ENCODE results near the gene SLC23A3.
A peak's percentile ranks its signal among the peaks of the same experiment; 100 is the strongest.

The SLC23A3 gene, protein sequence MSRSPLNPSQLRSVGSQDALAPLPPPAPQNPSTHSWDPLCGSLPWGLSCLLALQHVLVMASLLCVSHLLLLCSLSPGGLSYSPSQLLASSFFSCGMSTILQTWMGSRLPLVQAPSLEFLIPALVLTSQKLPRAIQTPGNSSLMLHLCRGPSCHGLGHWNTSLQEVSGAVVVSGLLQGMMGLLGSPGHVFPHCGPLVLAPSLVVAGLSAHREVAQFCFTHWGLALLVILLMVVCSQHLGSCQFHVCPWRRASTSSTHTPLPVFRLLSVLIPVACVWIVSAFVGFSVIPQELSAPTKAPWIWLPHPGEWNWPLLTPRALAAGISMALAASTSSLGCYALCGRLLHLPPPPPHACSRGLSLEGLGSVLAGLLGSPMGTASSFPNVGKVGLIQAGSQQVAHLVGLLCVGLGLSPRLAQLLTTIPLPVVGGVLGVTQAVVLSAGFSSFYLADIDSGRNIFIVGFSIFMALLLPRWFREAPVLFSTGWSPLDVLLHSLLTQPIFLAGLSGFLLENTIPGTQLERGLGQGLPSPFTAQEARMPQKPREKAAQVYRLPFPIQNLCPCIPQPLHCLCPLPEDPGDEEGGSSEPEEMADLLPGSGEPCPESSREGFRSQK

DNA sequence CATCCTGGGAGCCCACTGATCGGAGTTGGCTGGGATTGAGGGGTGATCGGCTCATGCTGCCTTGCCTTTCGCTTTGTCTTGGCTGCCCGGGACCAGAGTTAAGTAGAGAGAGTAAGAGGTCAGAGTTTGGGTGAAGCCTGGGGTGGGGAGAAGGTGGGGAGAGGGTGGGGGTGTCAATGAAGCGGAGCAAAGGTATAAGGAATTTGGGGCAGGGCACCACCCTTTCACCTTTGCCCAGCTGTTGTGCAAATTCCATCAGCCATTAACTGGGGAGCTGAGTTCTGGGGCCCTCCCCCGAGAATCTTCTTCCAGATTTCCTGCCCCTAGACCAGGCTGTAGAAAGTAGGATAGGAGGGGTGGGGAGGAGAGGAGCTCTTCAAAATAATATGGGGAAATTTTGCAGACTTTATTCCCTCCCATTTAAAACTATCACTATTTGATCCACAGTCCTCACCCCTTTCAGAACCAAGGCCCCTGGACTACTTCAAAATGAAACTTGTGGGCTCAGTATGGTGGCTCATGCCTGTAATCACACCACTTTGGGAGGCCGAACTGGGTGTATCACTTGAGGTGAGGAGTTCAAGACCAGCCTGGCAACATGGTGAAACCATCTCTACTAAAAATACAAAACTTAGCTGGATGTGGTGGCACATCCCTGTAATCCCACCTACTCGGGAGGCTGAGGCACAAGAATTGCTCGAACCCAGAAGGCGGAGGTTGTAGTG, at the start of gene SLC23A3:
TSS of gene SLC23A3 (minus strand) at position 100 of the 725 bp plus-strand sequence. CDS start at position 55, 45 bp downstream.
- no peak for DNase-seq

DNA sequence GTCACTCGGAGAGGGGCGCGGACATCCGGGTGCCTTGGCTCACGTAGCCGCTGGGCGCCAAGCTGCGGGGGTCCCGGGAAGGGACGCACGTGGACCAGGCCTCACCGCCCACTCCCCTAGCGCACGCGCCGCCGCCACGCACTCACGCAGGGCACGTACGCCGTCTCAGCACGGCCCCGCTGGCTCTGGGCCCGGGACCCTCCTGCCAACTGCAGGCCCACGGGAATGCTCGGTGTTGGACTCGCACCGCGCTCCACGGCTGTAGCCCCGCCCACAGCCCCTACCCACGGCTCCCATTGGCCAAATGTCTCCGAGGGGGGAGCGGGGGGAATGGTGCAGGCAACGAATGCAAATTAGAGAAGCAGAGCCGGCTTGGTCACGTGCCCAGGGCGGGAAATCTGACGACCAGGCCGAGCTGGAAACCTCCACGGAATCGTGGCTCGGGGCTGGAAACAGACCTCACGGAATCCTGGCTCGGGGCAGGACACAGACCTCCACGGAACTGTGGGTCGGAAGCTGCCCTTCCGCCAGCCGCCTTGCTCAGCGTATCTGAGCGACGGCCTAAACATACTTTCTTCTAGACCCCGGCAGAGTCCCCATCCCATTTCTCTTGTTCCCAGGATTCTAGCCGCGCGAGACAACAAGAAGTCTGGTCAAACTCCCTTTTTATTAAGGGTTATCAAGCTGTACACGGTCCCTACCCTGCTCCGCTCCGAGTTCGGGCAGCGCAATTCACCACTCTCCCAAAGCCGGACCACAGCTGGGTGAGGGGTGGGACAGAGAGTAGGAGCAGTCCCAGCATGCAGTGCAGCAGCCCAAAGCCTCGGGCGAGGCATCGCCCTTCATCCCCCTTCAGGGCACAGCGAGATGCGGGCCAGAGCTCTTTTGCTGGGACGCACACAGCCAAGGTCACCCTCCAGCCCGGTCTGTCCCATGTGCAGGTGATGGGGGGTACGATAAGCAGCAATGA, 49.2 kb upstream of the SLC23A3 start, which contains the start of gene ABCB6:
TSS of gene ABCB6 (minus strand) at position 227 of the 970 bp plus-strand sequence. CDS start 285 bp downstream, outside the sequence.
- DNase-seq, result peak; percentile 86 to 89

DNA sequence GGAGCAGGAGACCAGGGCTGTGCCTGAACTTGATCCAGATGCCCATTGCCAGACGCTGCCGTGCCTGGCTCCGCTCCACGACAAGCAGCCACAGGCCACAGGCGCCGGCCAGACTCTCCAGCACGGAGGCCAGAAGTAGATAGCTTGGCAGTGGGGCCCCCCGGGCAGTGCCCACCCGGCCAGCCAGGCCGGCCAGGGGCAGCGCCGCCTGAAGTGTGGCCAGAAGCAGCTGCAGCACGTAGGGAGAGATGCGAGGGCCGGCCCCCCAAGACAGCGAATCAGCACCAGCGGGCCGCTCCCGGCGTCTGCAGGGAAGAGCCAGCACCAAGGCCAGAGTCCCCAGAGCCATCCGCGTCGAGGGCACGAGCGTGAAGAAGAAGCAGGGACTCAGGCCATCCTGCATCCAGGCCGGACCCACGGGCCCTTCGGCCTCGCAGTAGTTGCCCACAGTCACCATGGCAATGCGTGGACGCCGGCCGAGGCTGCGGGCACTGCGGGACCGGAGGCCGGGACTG, 48.4 kb upstream of the SLC23A3 start:
- peak; percentile 52 to 66 for DNase-seq

DNA sequence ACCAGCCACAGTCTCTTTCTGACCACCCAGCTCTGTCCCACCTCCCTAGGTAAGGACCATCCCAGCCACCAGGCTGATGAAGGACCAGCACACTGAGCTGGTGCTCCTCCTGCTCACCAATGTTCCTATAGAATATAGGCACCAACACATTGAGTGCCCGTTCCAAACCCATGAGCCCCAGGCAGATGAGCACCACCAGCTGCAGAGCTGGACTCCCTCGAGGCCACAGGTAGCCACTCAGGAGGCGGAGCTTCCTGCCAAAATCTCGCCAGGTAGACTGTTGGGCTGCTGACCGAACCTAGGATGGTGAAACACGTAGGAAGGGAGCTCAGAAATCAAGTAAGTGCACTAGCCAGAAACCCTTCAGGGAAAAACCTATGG, 46.7 kb upstream of the SLC23A3 start:
- DNase-seq, result no peak

DNA sequence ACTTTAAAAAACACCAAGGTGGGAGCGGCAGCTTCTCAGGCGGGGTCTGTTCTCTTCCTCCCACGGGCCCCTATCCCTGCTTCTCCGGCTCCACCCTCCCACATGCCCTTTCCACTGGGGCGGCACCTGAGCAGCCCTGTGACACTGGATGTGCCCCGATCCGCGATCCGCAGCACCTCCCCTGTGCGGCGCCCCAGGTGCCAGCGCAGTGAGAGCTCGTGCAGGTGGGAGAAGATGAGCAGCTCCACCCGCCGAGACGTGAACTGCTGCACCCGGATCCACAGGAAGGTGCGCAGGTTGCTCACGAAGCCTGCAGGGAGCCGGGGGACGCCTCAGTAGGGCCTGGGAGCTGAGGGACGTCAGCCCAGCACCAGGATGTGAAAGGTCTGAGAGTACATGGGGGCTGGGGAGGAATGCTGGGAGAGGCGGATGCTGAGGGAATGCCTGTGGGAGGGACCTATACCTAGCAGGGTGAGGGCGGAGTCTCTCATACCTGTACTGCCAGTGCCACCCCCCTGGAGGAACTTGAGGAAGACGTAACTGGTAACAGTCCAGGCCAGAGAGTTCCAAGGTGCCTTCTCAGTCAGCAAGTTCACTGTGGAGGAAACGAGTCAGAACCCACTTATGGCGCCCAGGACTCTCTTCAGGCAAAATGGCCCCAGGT, 46.2 kb upstream of the SLC23A3 start:
- no peak for DNase-seq

DNA sequence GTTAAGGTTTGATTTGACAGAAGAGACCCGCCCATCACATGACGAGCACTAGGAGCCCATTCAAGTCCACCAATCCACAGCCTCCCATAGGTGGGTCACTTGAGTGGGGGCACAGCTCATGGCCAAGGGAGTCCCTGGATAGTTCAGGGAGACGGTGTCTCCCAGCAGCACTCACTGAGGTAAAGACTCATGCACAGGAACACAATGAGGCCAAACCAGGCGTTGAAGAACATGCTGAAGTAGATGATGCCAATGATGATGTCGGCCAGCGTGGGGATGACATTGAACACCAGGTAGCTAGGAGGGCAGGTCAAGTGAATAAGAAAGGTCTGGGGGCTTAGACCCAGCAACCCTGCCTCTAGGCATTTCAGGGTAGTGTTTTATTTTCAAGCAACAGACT, 45.0 kb upstream of the SLC23A3 start:
- DNase-seq, result no peak

DNA sequence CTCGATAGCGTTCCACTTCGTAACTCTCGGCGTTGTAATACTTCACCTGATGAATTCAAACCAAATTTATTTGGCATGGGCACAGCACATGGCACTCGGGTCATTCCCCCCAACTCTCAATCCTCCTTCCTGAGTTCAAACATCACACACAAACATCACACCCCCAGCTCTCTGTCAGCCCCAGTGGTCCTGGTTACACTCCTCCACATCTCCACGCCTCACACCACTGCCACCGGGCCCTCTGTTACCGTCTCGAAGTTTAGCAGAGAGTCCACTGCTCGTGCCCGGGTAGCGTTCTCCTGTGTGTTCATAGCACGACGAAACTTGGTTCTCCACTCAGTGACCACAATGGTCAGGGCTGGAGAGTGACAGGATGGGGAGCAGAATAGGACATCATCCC, 44.3 kb upstream of the SLC23A3 start:
- DNase-seq, result no peak

DNA sequence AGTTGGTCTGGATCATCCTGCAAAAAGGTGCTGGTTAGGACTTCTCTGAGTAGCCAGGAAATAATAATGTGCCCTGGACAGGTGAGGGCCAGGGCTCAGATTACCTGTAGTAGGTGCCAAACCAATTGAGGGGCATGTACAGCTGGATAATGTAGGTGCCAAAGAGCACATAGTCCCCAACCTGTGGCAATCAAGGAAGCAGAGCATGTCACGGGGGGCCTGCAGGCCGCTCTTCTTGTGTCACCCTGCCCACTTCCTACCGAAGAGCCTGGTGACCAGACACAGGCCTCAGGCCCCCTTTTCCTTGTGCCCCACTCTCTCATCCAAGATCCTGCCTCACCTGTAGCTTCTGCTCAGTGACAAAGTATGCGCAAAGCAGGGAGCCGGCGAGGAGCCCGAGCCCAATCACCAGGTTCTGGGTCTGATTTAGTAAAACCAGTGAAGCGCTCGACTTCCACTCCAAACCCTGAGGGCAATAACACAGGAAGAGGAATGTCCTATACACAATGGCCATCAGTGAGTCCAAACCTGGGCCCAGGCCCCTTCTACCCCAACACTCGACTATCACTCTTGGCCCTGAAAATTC, 43.8 kb upstream of the SLC23A3 start:
- DNase-seq, result no peak

DNA sequence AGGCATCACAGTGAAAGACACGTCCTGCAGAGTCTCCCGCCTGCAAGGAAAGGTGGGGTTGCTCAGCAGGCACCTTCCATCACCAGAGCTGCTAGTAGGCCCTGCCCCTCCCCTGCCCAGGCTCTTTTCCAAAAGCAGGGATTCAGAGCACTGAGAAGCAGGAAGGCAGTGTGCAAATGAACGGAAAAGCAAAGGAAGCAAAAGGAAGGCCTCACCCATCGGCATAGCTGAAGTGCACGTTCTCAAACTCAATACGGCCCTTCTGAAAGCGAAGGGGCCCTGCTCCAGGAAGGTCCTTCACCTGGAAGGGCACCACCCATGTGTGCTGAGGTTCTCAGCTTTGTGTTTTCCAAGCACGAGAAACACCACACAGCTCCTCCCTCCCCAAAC, 43.2 kb upstream of the SLC23A3 start:
- DNase-seq, result no peak

DNA sequence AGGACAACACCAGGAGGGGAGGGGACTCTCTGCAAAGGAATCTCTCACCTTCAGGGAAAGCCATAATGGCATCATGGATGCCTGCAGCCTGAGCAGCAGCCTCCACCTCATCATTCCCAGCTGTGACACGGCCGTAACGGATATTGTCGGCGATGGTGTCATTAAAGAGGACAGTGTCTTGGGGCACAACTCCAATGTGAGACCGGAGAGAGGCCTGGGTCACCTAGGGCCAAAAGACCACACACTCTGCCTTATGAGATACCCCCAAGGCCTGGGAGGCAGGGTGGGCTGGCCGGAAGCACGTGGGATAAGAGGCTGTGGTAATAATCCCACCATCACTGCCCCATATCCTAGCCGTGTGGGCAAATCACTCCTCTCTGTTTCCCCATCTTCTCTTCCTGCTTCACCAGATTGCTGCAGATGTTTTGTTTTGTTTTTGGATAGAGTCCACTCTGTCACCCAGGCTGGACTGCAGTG, 41.1 kb upstream of the SLC23A3 start:
- DNase-seq, result no peak

DNA sequence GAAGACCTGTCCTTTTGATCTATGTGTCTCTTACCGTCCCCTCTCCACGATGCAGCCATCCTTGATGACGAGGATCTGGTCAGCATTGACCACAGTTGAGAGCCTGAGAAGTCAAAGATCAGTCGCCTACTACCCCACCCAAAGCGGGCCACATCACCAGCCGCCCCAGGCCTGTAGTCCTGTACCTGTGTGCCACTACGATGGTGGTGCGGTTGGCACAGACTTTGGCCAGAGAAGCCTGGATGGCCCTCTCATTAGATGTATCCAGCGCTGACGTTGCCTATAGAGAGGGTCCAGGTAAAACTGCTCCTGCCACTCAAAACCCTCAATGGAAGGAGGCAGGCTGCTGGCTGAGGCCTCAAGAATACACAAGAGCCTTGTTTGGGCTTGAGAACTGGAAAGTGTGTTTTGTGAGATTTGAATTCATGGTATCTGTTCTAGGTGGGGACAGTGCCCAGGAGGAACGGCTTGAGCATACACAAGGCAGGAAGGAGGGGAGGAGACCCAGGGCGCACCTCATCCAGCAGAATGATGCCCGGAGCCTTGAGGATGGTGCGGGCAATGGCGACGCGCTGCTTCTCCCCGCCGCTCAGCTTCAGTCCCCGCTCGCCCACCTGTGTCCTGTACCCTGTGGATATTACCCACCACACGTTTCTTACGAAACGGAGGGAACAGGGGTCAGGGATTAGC, 40.5 kb upstream of the SLC23A3 start:
- no peak for DNase-seq

DNA sequence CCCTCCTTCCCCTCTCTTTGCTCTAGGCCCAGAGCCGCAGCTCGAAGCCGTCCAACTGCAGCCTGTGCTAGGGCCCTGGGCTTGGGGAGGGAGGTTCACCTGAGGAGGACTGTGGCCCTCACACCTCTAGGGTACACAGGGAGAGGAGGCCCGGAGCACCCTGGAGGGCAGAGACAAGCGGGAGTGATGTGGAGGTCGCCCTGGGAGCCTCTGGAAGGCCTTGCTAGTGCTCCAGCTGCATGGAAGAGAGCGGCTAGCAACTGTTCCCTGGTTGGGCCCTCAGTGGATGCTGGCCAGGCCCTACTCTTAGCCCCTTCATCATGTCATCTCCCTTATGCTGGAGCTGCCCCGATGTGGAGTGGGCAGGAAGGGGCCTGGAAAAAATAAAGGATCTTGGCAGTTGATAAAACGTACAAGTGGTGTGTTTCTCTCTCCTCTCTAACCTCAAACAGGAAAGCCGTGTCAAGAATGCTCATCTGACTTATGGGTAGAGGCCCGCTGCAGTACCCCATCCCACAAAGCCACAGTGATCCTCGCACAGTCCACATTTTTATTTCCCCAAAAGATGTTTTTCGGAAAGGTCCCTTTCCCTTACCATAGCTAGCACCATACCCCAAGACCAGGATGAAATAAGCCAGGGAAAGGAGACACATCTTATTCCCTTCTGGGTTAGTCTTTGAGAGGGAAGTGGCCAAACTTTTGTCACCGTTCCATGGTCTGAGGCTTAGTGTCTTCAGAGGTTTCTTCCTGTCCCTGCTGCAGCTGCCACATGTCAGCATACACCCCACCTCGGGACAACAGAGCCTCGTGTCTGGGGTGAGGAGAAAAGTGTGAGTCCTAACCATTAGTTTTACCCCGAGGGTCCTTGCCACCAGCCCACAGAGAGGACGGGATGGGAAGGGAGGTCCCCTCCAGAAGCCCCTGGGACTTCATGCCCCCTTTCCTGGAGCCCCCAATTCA, 39.7 kb upstream of the SLC23A3 start:
- DNase-seq, result no peak

DNA sequence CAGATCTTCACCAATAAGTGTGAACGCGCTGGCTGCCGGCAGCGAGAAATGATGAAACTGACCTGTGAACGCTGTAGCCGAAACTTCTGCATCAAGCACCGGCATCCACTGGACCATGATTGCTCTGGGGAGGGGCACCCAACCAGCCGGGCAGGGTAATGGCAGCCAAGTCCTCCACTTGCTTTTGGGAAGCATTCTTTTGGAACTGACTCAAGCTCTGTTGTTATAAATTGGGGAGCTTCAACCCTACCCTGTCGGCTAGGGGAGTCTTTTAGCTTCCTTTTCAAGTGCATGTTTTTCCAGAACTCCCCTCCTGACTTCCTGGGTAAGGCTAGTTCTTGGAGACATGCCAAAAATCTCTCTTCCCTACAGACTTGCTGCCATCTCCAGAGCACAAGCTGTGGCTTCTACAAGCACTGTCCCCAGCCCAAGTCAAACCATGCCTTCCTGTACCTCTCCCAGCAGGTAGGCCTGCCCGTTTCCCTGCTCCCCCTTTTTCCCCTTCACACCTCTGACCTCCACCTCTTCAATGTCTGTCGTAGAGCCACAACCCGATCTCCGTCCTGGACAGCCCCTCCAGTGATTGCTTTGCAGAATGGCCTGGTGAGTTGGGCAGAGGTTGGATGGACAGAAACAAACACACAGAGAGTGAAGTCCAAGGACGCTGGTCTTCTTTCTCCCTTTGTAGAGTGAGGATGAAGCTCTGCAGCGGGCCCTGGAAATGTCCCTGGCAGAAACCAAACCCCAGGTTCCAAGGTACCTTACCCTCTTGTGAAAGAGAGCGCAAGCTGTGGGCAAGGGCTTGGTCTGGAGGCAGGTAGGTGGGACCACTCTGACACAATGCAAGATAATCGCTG, 38.3 kb upstream of the SLC23A3 start:
- no peak for DNase-seq

DNA sequence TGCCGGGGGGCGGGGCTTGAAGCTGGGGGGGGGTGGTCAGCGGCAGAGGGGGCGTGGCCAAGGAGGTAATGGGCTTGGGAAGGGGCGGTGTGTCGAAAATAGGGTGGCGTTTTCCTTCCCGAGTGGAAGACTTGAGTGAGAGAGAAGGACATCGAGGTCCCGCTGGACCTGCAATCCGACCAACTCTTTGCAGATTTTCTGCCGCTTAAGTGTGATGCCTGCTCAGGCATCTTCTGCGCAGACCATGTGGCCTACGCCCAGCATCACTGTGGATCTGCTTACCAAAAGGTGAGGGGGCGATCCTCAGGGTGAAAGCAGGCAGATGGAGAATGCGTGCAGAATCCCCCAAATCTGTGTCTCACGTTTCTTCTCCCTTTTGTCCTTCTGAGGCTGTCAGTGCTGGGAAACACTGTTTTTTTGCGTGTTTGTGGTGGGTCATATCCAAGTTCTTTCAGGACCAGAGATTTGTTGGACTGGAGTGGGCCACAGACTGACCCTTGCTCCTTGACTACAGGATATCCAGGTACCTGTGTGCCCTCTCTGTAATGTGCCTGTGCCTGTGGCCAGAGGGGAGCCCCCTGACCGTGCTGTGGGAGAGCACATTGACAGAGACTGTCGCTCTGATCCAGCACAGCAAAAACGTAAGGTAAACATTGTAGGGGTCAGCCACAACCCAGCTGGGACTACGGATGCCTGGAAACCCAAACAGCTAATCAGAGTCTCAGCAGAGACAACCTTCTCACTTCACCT, 37.5 kb upstream of the SLC23A3 start:
- DNase-seq, result no peak

DNA sequence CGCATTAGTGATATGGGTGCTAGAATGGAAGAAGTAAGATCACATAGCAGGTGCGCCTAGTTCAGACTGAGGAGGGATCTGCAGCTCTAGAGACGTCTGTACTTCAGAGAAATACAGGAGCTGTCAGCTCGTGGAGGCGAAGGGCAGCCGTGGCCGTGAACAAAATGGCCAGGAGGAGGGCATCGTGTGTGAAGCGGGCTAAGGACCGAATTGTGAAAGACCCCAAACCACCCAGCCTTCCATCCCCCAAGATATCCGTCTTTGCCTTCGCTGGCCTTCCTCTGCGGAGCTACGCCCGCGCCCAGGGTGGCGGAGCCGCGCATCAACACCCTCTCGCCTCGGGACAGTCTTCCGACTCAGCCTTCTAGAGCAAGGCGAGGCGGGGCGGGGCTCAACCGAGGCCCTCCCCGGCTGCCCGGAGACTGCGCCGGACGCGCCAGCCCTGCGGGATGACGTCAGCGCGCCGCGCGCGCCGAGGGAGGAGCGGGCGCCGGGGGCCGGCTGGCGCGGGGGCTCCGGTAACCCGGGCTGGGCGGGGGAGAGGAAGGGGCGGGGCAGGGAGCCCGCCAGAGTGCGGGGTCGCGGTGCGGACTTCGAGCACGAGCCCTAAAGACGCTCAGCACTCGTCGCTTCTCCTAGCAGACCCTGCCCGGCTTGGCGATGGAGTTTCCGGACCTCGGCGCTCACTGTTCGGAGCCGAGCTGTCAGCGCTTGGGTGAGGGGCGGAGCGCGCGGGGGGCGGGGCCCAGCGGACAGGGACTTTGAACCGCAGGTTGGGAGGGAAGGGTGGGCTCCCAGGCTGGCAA, 36.7 kb upstream of the SLC23A3 start, which contains the start of gene ZFAND2B:
TSS of gene ZFAND2B (plus strand) at position 455 of the 806 bp plus-strand sequence. CDS start at position 661, 206 bp downstream.
- peak; percentile 79 to 86 for DNase-seq

DNA sequence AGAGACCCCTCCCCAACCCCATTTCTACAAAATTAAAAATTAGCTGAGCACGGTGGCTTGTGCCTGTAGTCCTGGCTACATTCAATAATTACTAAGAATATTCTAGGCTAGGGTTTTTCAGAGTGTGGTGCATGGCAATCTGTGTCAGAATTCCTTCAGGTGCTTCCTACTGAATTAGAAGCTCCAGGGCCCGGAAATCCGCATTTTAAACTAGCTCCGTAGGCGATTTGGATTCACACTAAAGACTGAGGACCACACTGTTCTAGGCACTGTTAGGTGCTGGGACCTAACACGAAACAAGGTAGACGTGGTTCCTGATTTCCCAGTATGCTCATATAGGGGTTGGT, 36.1 kb upstream of the SLC23A3 start:
- DNase-seq, result no peak

DNA sequence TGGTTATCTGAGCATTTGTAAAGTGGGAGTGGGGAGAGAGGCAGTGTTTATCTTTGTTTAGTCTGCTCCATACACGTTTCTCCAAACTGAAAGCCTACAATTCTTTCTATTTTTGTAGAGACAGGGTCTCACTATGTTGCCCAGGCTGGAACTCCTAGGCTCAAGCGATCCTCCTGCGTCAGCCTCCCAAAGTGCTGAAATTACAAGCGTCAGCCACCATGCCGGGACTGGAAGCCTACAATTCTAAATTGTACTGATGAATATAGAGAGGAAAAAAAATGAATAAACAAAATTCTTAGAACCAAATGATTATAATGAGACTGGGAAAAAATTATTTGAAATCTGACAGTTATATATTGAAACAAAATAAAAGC, 35.3 kb upstream of the SLC23A3 start:
- no peak for DNase-seq
